GM19193 (cell line): ENCODE measurements around the gene CTTNBP2NL.

ENCODE experiments used
- POLR2A ChIP-seq: IDR thresholded peaks from 4 replicates; pipeline ENCODE4 v1.6.1; 2011; ENCODE audit not compliant: insufficient read depth, insufficient read length; ENCODE audit errors: extremely low read depth

The CTTNBP2NL gene

GRCh38 chr1:112506731-112507130 is 110.7 kb downstream of the CTTNBP2NL start:
- TF ChIP-seq POLR2A: no peak

- TF ChIP-seq POLR2A: no peak
These were observed 111.3 kb downstream of the CTTNBP2NL start for GRCh38 chr1:112507336-112507735.

- no peak for TF ChIP-seq POLR2A
These were observed 111.9 kb downstream of the CTTNBP2NL start for GRCh38 chr1:112507921-112508277.

GRCh38 chr1:112508278-112509004 is 112.4 kb downstream of the CTTNBP2NL start, which contains the start of gene WNT2B:
TSS of gene WNT2B (plus strand) at chr1:112508965. CDS start at chr1:112509263, 298 bp downstream.
- no peak for TF ChIP-seq POLR2A

GRCh38 chr1:112509005-112509659 is 113.1 kb downstream of the CTTNBP2NL start:
- TF ChIP-seq POLR2A: no peak

- TF ChIP-seq POLR2A: no peak
These were observed 113.7 kb downstream of the CTTNBP2NL start for GRCh38 chr1:112509660-112510178.

- TF ChIP-seq POLR2A: no peak
These were observed 114.3 kb downstream of the CTTNBP2NL start for GRCh38 chr1:112510340-112510739.
